Panc1 (cell line): ENCODE measurements around the gene RAB3GAP2. TPM values are rescaled to one million over a fixed set of nuclear protein-coding genes. Genes with fewer than 3 reads are reported as not detected.
"Not testable (repeated sequence)": the region's sequence is repeated elsewhere in the genome, so short reads cannot be mapped to it uniquely, and the experiment has no call there.

ENCODE experiments used
- ATAC-seq: fragments of 200-7000 bp; cut with Tn5 transposase; 2 replicates; pipeline ENCODE4 v1.9.1; 2020; ENCODE audit warnings: mild to moderate bottlenecking, moderate library complexity
- BruUV-seq: library from RNA; stranded (reverse); fragments of 400-500 nt; replicated peaks from 2 replicates; lab custom pipeline; 2021; lab: Mats Ljungman, UMichigan
- CTCF ChIA-PET: fragments of 300-600 bp; sonication (Branson Sonifier 250); formaldehyde crosslinking; loops from one replicate; lab custom pipeline; 2022; ENCODE audit warnings: antibody characterized with exemption; lab: Charles Lee
- POLR2A ChIA-PET: fragments of 300-600 bp; sonication (Branson Sonifier 250); formaldehyde crosslinking; loops from one replicate; lab custom pipeline; 2022; ENCODE audit warnings: antibody characterized with exemption; lab: Charles Lee
- DNase-seq: peaks from one replicate; pipeline ENCODE4 v3.0.0-alpha.2; 2010; ENCODE audit warnings: low read depth, low spot score
- H3K27ac ChIP-seq: 2 replicates; pipeline ENCODE4 v1.5.1; 2011; ENCODE audit warnings: mild to moderate bottlenecking, low read length, inconsistent platforms
- H3K27me3 ChIP-seq: fragments of 200-500 bp; sonication (Bioruptor generic); 2 replicates; pipeline ENCODE4 v1.6.0; 2014; ENCODE audit warnings: low read length, inconsistent platforms; ENCODE audit not compliant: control insufficient read depth, insufficient read depth
- H3K36me3 ChIP-seq: fragments of 200-500 bp; sonication (Bioruptor generic); 2 replicates; pipeline ENCODE4 v1.5.1; 2014; ENCODE audit warnings: inconsistent platforms, mild to moderate bottlenecking, low read length, moderate library complexity; ENCODE audit not compliant: control insufficient read depth, insufficient read depth
- H3K4me1 ChIP-seq: 2 replicates; pipeline ENCODE4 v1.5.1; 2011; ENCODE audit warnings: inconsistent platforms, mild to moderate bottlenecking, low read length, moderate library complexity; ENCODE audit not compliant: control insufficient read depth, insufficient read depth
- H3K4me3 ChIP-seq, 2 experiments: 2 replicates each; pipeline ENCODE4 v1.5.1; 2011 to 2012; ENCODE audit warnings: low read depth in 2 of 2, low read length in 2 of 2, mild to moderate bottlenecking in 2 of 2, inconsistent platforms in 1 of 2, moderate library complexity in 1 of 2
- H3K9me3 ChIP-seq: fragments of 200-500 bp; sonication (Bioruptor generic); 2 replicates; pipeline ENCODE4 v1.5.1; 2014; ENCODE audit warnings: low read depth, mild to moderate bottlenecking, inconsistent platforms, low read length, moderate library complexity; ENCODE audit not compliant: control insufficient read depth, insufficient read depth
- POLR2AphosphoS5 ChIP-seq: IDR thresholded peaks from 2 replicates; pipeline ENCODE4 v1.6.1; 2012; ENCODE audit warnings: mild to moderate bottlenecking, low read depth, low read length, moderate library complexity
- SIN3A ChIP-seq: IDR thresholded peaks from 2 replicates; pipeline ENCODE4 v1.6.1; 2012; ENCODE audit warnings: low read depth, mild to moderate bottlenecking, low read length, moderate library complexity, borderline replicate concordance; ENCODE audit not compliant: insufficient read depth
- TCF7L2 ChIP-seq: IDR thresholded peaks from 2 replicates; pipeline ENCODE4 v1.6.1; 2011; ENCODE audit warnings: mild to moderate bottlenecking, low read depth, low read length, inconsistent platforms
- in situ Hi-C: cut with HindIII; loops from 2 replicates; pipeline ENCODE4 v1.10.0; 2016; ENCODE audit warnings: low sequenced_read_pairs, low pct_unique_long_range_greater_than_20kb
- intact Hi-C: fragments of 100-400 bp; cut with micrococcal nuclease; formaldehyde crosslinking; loops from one replicate; pipeline ENCODE4 v1.10.0; 2022; ENCODE audit not compliant: unreplicated experiment
- total RNA-seq: library from RNA; stranded (reverse); gene quantifications from one replicate; pipeline ENCODE4 v1.2.1, GENCODE V29; 2021; ENCODE audit not compliant: unreplicated experiment
- TF ChIP-seq, protein P1 (sequence below), 2 experiments: IDR thresholded peaks; 2 replicates each; pipeline ENCODE4 v1.6.1; 2011 to 2012; ENCODE audit warnings: low read depth in 2 of 2, control low read depth in 1 of 2, low read length in 1 of 2, mild to moderate bottlenecking in 1 of 2, moderate library complexity in 1 of 2; ENCODE audit not compliant: insufficient read depth in 1 of 2
- TF ChIP-seq, protein P2 (sequence below): fragments of 450-650 bp; IDR thresholded peaks from 2 replicates; pipeline ENCODE4 v1.5.1; 2017; ENCODE audit warnings: mild to moderate bottlenecking

Gene RAB3GAP2
- total RNA-seq, 1 experiment from 2014 or later, result 39.0 TPM

DNA sequence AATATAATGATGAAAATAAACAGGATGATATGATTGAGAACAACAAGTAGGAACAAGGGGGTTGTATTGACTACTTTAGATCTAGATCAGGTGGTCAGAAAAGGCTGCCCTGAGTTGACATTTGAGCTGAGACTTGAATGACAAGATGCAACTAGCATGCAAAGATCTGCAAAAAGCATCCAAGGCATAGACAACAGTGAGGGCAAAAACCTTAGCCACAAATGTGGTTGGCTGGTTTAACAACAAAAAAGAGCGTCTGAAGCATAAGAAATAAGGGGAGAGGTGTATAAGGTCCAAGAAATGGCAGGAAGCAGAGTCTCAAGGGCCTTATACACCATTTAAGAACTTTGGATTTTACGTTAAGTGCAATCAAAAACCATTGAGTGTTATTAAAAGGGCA, 3.2 kb downstream of the RAB3GAP2 start:
- peaks cover 18% of the 10 kb centered on the region for H3K4me1 ChIP-seq
- H3K4me3 ChIP-seq, result no peak overlapping the region
- CTCF ChIA-PET, result no interaction called here
- BruUV-seq, result no TSS peak
- H3K36me3 ChIP-seq, result peaks cover 2% of the 10 kb centered on the region
- POLR2A ChIA-PET, result no interaction called here
- intact Hi-C loops (no loop called here), in situ Hi-C loops (no loop called here)
- no peak for TF ChIP-seq POLR2AphosphoS5
- TF ChIP-seq, protein P1, sequence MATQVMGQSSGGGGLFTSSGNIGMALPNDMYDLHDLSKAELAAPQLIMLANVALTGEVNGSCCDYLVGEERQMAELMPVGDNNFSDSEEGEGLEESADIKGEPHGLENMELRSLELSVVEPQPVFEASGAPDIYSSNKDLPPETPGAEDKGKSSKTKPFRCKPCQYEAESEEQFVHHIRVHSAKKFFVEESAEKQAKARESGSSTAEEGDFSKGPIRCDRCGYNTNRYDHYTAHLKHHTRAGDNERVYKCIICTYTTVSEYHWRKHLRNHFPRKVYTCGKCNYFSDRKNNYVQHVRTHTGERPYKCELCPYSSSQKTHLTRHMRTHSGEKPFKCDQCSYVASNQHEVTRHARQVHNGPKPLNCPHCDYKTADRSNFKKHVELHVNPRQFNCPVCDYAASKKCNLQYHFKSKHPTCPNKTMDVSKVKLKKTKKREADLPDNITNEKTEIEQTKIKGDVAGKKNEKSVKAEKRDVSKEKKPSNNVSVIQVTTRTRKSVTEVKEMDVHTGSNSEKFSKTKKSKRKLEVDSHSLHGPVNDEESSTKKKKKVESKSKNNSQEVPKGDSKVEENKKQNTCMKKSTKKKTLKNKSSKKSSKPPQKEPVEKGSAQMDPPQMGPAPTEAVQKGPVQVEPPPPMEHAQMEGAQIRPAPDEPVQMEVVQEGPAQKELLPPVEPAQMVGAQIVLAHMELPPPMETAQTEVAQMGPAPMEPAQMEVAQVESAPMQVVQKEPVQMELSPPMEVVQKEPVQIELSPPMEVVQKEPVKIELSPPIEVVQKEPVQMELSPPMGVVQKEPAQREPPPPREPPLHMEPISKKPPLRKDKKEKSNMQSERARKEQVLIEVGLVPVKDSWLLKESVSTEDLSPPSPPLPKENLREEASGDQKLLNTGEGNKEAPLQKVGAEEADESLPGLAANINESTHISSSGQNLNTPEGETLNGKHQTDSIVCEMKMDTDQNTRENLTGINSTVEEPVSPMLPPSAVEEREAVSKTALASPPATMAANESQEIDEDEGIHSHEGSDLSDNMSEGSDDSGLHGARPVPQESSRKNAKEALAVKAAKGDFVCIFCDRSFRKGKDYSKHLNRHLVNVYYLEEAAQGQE (IDR thresholded peaks at IDR 0.05; ENCODE audit: insufficient read depth in 1 of 2, low read depth in 2 of 2, low read length in 1 of 2), result no peak
- TF ChIP-seq, protein P2, sequence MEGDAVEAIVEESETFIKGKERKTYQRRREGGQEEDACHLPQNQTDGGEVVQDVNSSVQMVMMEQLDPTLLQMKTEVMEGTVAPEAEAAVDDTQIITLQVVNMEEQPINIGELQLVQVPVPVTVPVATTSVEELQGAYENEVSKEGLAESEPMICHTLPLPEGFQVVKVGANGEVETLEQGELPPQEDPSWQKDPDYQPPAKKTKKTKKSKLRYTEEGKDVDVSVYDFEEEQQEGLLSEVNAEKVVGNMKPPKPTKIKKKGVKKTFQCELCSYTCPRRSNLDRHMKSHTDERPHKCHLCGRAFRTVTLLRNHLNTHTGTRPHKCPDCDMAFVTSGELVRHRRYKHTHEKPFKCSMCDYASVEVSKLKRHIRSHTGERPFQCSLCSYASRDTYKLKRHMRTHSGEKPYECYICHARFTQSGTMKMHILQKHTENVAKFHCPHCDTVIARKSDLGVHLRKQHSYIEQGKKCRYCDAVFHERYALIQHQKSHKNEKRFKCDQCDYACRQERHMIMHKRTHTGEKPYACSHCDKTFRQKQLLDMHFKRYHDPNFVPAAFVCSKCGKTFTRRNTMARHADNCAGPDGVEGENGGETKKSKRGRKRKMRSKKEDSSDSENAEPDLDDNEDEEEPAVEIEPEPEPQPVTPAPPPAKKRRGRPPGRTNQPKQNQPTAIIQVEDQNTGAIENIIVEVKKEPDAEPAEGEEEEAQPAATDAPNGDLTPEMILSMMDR, result no peak
- TF ChIP-seq TCF7L2, result no peak
- no peak for TF ChIP-seq SIN3A
- DNase-seq (no peak), ATAC-seq (no peak)
- H3K27ac ChIP-seq, result no peak overlapping the region
- no peaks in the 10 kb centered on the region for H3K27me3 ChIP-seq
- 0 out of 2 replicates have a peak, but pooled peaks cover 7% of the 10 kb centered on the region for H3K9me3 ChIP-seq

DNA sequence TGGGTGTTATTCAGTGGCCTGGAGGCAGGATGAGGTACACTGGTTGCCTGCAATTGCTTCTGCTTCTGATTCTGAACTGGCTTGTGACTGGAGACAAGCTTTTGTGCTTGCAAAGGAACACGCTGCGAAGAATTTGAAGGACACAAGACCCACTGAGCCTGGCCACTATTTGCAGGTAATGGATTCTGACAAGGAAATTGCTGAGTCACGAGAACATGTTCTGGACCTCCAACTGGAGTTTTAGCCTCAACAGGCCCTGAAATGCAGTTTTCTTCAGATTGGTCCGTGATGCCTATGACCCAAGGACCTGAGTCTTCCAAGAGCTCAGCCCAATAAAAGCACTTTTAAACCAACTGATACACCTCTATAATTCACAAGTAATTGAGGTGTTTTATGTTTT, 4.6 kb downstream of the RAB3GAP2 start:
- ATAC-seq, result no peak
- no peaks in the 10 kb centered on the region for H3K27me3 ChIP-seq

DNA sequence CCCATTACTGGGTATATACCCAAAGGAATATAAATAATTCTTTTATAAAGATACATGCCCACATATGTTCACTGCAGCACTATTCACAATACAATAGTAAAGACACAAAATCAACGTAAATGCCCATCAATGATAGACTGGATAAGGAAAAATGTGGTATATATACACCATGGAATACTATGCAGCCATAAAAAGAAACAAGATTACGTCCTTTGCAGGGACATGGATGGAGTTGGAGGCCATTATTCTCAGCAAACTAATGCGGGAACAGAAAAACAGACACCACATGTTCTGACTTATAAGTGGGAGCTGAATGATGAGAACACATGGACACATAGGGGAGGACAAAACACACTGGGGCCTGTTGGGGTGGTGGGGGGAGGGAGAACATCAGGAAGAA, 12.0 kb downstream of the RAB3GAP2 start:
- CTCF ChIA-PET, DNase-seq, ATAC-seq, H3K27me3 ChIP-seq, intact Hi-C loops, in situ Hi-C loops, H3K27ac ChIP-seq, BruUV-seq, H3K9me3 ChIP-seq, H3K36me3 ChIP-seq, H3K4me1 ChIP-seq, POLR2A ChIA-PET, H3K4me3 ChIP-seq: not testable (repeated sequence)

More for the DNA sequence above, 4.6 kb downstream of the RAB3GAP2 start:
- peaks cover 13% of the 10 kb centered on the region for H3K4me1 ChIP-seq
- POLR2A ChIA-PET, result no interaction called here
- H3K27ac ChIP-seq, result no peak overlapping the region
- no peak overlapping the region for H3K4me3 ChIP-seq
- in situ Hi-C loops, result no loop called here
- TF ChIP-seq POLR2AphosphoS5 (no peak), TCF7L2 (no peak), SIN3A (no peak)
- TF ChIP-seq, protein P2, result no peak
- TF ChIP-seq, protein P1 (IDR thresholded peaks at IDR 0.05; ENCODE audit: insufficient read depth in 1 of 2, low read depth in 2 of 2, low read length in 1 of 2), result no peak
- H3K36me3 ChIP-seq, result peaks cover 2% of the 10 kb centered on the region
- intact Hi-C loops, result no loop called here
- DNase-seq, result no peak
- 0 out of 2 replicates have a peak, but pooled peaks cover 9% of the 10 kb centered on the region for H3K9me3 ChIP-seq
- no TSS peak for BruUV-seq
- CTCF ChIA-PET, result no interaction called here
